ENCODE results near the gene POU6F1.
A peak's percentile ranks its signal among the peaks of the same experiment; 100 is the strongest.
"Not testable (repeated sequence)": the region's sequence is repeated elsewhere in the genome, so short reads cannot be mapped to it uniquely, and the experiment has no call there.

The POU6F1 gene

GRCh38 chr12:51242876-51243275 is 25.0 kb upstream of the POU6F1 start:
- peak overlapping the region; percentile 9 for H3K27ac Mint-ChIP-seq
- H3K9me3 Mint-ChIP-seq: no peaks in the 10 kb centered on the region
- peaks cover 64% of the 10 kb centered on the region for H3K36me3 Mint-ChIP-seq
- DNase-seq: no peak
- peaks cover 72% of the 10 kb centered on the region for H3K4me1 Mint-ChIP-seq
- CTCF ChIA-PET: no interaction called here
- H3K27me3 Mint-ChIP-seq: no peaks in the 10 kb centered on the region
- H3K4me3 Mint-ChIP-seq: no peak overlapping the region

- H3K9me3 Mint-ChIP-seq: no peaks in the 10 kb centered on the region
- no peak overlapping the region for H3K4me3 Mint-ChIP-seq
- no peaks in the 10 kb centered on the region for H3K27me3 Mint-ChIP-seq
- DNase-seq: no peak
- H3K27ac Mint-ChIP-seq: no peak overlapping the region
- CTCF ChIA-PET: no interaction called here
- H3K4me1 Mint-ChIP-seq: peaks cover 66% of the 10 kb centered on the region
- H3K36me3 Mint-ChIP-seq: peaks cover 58% of the 10 kb centered on the region
These were observed 24.3 kb upstream of the POU6F1 start for GRCh38 chr12:51242120-51242519.

- no peak for DNase-seq
- Mint-ChIP-seq H3K4me3 (peak overlapping the region; percentile 96), H3K9me3 (no peaks in the 10 kb centered on the region), H3K4me1 (peaks cover 59% of the 10 kb centered on the region), H3K27ac (peak overlapping the region; percentile 37), H3K36me3 (peaks cover 50% of the 10 kb centered on the region), H3K27me3 (no peaks in the 10 kb centered on the region)
- CTCF ChIA-PET: interaction anchor here (1.5 kb wide), 1 partner anchor 12 kb away, joined by 5 read pairs; no protein-coding TSS in a partner anchor
These were observed 23.1 kb upstream of the POU6F1 start for GRCh38 chr12:51240971-51241370.

- Mint-ChIP-seq H3K27me3 (peaks cover 7% of the 10 kb centered on the region), H3K27ac (peak within 1 kb of the TSS; percentile 100), H3K4me1 (peaks cover 44% of the 10 kb centered on the region), H3K9me3 (no peaks in the 10 kb centered on the region), H3K4me3 (peak within 1 kb of the TSS; percentile 96), H3K36me3 (peaks cover 35% of the 10 kb centered on the region)
- CTCF ChIA-PET: interaction anchor here (1.0 to 1.6 kb wide), 3 partner anchors 14 to 474 kb away, joined by 3 to 6 read pairs (median 4); partner anchors contain the start of gene POU6F1
- peak; percentile 97 for DNase-seq
These were observed 20.9 kb upstream of the POU6F1 start, which contains the start of gene DAZAP2 for GRCh38 chr12:51238510-51239334. Gene DAZAP2, plus strand, starts transcription at chr12:51238826. Its CDS starts 82 bp downstream, at chr12:51238908.

GRCh38 chr12:51238037-51238509 is 20.2 kb upstream of the POU6F1 start:
- peaks cover 33% of the 10 kb centered on the region for H3K36me3 Mint-ChIP-seq
- CTCF ChIA-PET: interaction anchor here (1.0 to 1.6 kb wide), 3 partner anchors 15 to 473 kb away, joined by 3 to 6 read pairs (median 4); partner anchors contain the start of gene POU6F1
- H3K27ac Mint-ChIP-seq: peak overlapping the region; percentile 100
- peak overlapping the region; percentile 96 for H3K4me3 Mint-ChIP-seq
- no peak for DNase-seq
- peaks cover 12% of the 10 kb centered on the region for H3K27me3 Mint-ChIP-seq
- peaks cover 43% of the 10 kb centered on the region for H3K4me1 Mint-ChIP-seq
- no peaks in the 10 kb centered on the region for H3K9me3 Mint-ChIP-seq

- CTCF ChIA-PET: no interaction called here
- H3K9me3 Mint-ChIP-seq: no peaks in the 10 kb centered on the region
- no peak overlapping the region for H3K27ac Mint-ChIP-seq
- DNase-seq: no peak
- H3K27me3 Mint-ChIP-seq: peaks cover 12% of the 10 kb centered on the region
- peaks cover 16% of the 10 kb centered on the region for H3K4me1 Mint-ChIP-seq
- no peak overlapping the region for H3K4me3 Mint-ChIP-seq
- peaks cover 1% of the 10 kb centered on the region for H3K36me3 Mint-ChIP-seq
These were observed 16.7 kb upstream of the POU6F1 start for GRCh38 chr12:51234530-51234929.

- CTCF ChIA-PET: no interaction called here
- DNase-seq: no peak
- Mint-ChIP-seq H3K27me3 (peaks cover 12% of the 10 kb centered on the region), H3K4me3 (no peak overlapping the region), H3K9me3 (no peaks in the 10 kb centered on the region), H3K27ac (no peak overlapping the region), H3K36me3 (no peaks in the 10 kb centered on the region), H3K4me1 (peaks cover 8% of the 10 kb centered on the region)
These were observed 14.8 kb upstream of the POU6F1 start for GRCh38 chr12:51232642-51233041.

GRCh38 chr12:51229116-51229809 is 11.4 kb upstream of the POU6F1 start:
- Mint-ChIP-seq H3K9me3 (no peaks in the 10 kb centered on the region), H3K27me3 (peaks cover 5% of the 10 kb centered on the region), H3K4me3 (no peak overlapping the region), H3K27ac (no peak overlapping the region), H3K36me3 (no peaks in the 10 kb centered on the region), H3K4me1 (peaks cover 3% of the 10 kb centered on the region)
- no peak for DNase-seq
- CTCF ChIA-PET: interaction anchor here (0.8 to 1.1 kb wide), 2 partner anchors 12 to 236 kb away, joined by 3 read pairs; no protein-coding TSS in a partner anchor

GRCh38 chr12:51227962-51228361 is 10.1 kb upstream of the POU6F1 start:
- Mint-ChIP-seq H3K4me1 (peaks cover 3% of the 10 kb centered on the region), H3K27ac (no peak overlapping the region), H3K27me3 (no peaks in the 10 kb centered on the region), H3K36me3 (no peaks in the 10 kb centered on the region), H3K4me3 (no peak overlapping the region), H3K9me3 (no peaks in the 10 kb centered on the region)
- CTCF ChIA-PET: no interaction called here
- no peak for DNase-seq

- H3K27ac Mint-ChIP-seq, H3K9me3 Mint-ChIP-seq, H3K4me3 Mint-ChIP-seq, H3K36me3 Mint-ChIP-seq, H3K4me1 Mint-ChIP-seq, H3K27me3 Mint-ChIP-seq, CTCF ChIA-PET, DNase-seq: not testable (repeated sequence)
These were observed 9.2 kb upstream of the POU6F1 start for GRCh38 chr12:51227112-51227511.

DNA sequence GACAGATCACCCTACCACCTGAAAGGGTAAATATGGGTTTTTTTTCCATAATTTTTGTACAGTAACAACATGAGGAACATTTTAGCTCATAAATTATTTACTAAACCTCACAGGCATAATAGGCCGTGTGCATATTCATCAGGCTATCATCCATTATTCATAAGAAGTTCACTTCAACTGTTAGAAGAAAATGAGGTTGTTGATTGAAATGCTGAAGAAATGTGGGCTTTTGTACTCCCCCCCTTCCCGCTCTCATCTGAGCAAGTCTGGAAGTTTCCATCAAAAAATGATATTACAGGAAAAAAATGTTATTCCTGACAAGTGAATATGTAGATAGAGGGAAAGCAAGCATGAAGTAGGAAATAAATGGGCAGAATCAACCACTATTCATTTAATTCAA is 7.9 kb upstream of the POU6F1 start:
- CTCF ChIA-PET: no interaction called here
- Mint-ChIP-seq H3K4me3 (no peak overlapping the region), H3K36me3 (no peaks in the 10 kb centered on the region), H3K27ac (no peak overlapping the region), H3K9me3 (no peaks in the 10 kb centered on the region), H3K4me1 (no peaks in the 10 kb centered on the region), H3K27me3 (no peaks in the 10 kb centered on the region)
- DNase-seq: no peak

DNA sequence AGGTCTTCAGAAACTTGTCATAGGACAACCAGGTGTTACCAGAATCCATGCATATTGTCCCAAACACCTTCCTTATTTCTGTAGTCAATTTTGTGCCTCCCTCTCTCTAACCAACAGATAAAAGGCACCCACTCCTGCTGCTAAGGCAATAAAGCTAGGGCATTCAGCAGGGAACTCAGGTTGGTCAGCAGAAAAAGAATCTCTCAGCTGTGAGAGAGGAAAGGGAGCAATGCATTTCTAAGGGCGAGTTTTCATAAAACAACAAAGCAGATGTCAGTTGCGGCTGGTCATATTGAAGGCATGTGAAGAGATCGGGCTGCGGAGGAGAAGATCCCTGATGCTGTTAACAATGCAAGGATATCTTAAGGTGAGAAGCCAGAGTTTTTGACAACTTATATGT is 7.4 kb upstream of the POU6F1 start:
- H3K27ac Mint-ChIP-seq: no peak overlapping the region
- no peaks in the 10 kb centered on the region for H3K4me1 Mint-ChIP-seq
- H3K27me3 Mint-ChIP-seq: no peaks in the 10 kb centered on the region
- H3K36me3 Mint-ChIP-seq: no peaks in the 10 kb centered on the region
- H3K9me3 Mint-ChIP-seq: no peaks in the 10 kb centered on the region
- H3K4me3 Mint-ChIP-seq: no peak overlapping the region
- no peak for DNase-seq
- CTCF ChIA-PET: no interaction called here

DNA sequence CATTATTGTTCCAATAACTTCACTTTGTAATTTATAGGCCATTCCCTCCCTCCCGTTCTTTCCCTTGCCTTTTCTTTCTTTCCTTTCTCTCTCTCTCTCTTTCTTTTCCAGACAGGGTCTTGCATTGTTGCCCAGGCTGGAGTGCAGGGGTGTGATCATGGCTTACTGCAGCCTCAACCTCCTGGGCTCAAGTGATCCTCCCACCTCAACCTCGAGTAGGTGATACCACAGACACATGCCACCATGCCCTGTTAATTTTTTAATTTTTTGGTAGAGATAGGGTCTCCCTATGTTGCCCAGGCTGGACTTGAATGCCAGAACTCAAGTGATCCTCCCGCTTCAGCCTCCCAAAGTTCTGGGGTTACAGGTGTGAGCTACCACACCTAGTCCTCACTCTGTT is 6.8 kb upstream of the POU6F1 start:
- Mint-ChIP-seq H3K27me3 (no peaks in the 10 kb centered on the region), H3K9me3 (no peaks in the 10 kb centered on the region), H3K4me3 (no peak overlapping the region), H3K36me3 (no peaks in the 10 kb centered on the region), H3K27ac (no peak overlapping the region), H3K4me1 (no peaks in the 10 kb centered on the region)
- CTCF ChIA-PET: no interaction called here
- no peak for DNase-seq

DNA sequence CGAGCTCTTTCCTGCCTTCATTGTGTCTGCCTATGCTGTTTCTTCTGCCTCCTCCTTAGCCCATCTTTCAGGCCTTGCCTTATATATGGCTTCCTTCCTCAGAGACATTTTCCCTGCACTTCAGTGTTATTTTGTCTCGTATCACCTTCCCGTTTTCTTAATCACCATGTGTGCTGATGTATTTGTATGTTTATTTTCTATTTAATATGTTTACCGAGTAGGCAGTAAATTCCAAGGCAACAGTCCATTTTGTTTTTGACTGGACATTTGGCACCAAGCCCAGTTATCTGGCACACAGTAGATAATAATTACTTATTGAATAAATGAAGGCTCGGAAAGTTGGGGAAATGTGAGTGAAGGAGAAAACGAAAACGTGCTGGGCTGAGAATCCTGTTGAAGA is 4.6 kb upstream of the POU6F1 start:
- CTCF ChIA-PET: no interaction called here
- no peak overlapping the region for H3K4me3 Mint-ChIP-seq

More for the DNA sequence above, 4.6 kb upstream of the POU6F1 start:
- H3K27me3 Mint-ChIP-seq: peaks cover 5% of the 10 kb centered on the region
- DNase-seq: no peak
- no peaks in the 10 kb centered on the region for H3K36me3 Mint-ChIP-seq
- no peak overlapping the region for H3K27ac Mint-ChIP-seq
- H3K9me3 Mint-ChIP-seq: no peaks in the 10 kb centered on the region
- H3K4me1 Mint-ChIP-seq: peaks cover 14% of the 10 kb centered on the region
